ENCODE measurements around the gene UNK.

GRCh38 chr17:75776386-75777295 lies 8.0 kb upstream of the UNK start:
- no peak; the same call in 1 of the 2 replicates for TF ChIP-seq ZBTB5 (IDR thresholded peaks at IDR 0.05)
- TF ChIP-seq ZNF282 (CRISPR knock-in tag; IDR thresholded peaks at IDR 0.05) = 0 out of 2 replicates have a peak, but pooled peaks have one; percentile 56
- TF ChIP-seq MAFK (IDR thresholded peaks at IDR 0.05; ENCODE audit: low read length) = peak; percentile 57
- TF ChIP-seq ZBTB49 (CRISPR knock-in tag; IDR thresholded peaks at IDR 0.05; ENCODE audit: borderline replicate concordance) = no peak
- no peak for TF ChIP-seq CTCF (IDR thresholded peaks at IDR 0.05 in 2 of 3, conservative IDR thresholded peaks at IDR 0.05 in 1 of 3; ENCODE audit: insufficient read depth in 2 of 3, low read depth in 1 of 3, low read length in 3 of 3)
- no peak; the same call in 1 of the 2 replicates for TF ChIP-seq E2F1 (CRISPR knock-in tag; IDR thresholded peaks at IDR 0.05)
- peak; percentile 70; the same call in 1 of the 2 replicates for TF ChIP-seq CREB1 (IDR thresholded peaks at IDR 0.05)
- no peak for TF ChIP-seq CREB1 (CRISPR knock-in tag; IDR thresholded peaks at IDR 0.05)
- TF ChIP-seq BACH1 (tag; IDR thresholded peaks at IDR 0.05) = no peak
